ENCODE measurements around the gene PTPRG.

- TF ChIP-seq YY1 (IDR thresholded peaks at IDR 0.05; ENCODE audit: low read depth) (no peak), EP300 (IDR thresholded peaks at IDR 0.05; ENCODE audit: borderline replicate concordance) (no peak), TAF1 (IDR thresholded peaks at IDR 0.05; ENCODE audit: low read depth) (no peak), FOXM1 (IDR thresholded peaks at IDR 0.05; ENCODE audit: borderline replicate concordance, low read depth) (no peak), RAD21 (IDR thresholded peaks at IDR 0.05; ENCODE audit: low read depth) (peak; percentile 24; the same call in 1 of the 2 replicates), REST (IDR thresholded peaks at IDR 0.05; ENCODE audit: low read depth) (no peak), CREB1 (IDR thresholded peaks at IDR 0.05; ENCODE audit: low read depth) (no peak)
Observed at GRCh38 chr3:61778095-61778494, 216.7 kb downstream of the PTPRG start.
